HG03064 (cell line): Measurements from ENCODE around the gene PRSS22.

Source experiments
- ATAC-seq: cut with Tn5 transposase; IDR thresholded peaks from one replicate; pipeline ENCODE4 v1.9.1; 2021; ENCODE audit warnings: low read depth; ENCODE audit not compliant: unreplicated experiment

Gene PRSS22

DNA sequence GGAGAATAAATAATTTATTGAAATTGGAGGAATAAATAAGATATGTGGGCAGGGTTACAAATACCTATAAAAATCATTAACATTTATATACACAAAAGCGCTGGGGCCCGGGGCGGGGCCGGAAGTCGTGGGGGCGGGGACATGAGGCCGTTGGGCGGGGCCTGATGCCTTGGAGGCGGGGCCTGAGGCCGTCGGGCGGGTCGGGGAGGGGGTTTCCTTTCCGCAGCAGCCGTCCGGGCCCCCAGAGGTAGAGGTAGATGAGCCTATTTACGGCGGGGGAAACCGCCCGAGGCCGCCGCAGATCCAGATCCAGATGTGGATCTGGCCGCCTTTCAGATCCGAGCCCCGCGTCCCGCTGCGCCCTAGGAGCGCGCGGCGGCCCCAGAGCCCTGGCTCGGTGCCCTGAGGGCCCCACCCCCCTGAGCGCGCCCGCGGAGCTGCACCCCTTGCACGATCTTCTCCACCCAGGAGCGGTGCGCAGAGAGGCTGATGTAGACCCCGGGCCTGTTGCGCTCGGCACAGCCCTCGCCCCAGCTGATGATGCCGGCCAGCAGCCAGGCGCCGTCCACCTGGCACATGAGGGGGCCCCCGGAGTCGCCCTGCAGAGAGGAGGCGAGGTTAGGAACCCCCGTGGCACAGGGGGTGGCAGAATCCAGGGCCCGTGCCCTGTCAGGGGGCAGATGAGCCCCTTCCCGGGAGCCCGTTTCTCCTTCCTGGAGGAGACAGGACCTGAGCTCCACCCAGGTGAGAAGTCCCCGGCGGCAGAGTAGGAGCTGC, 5.1 kb downstream of the PRSS22 start:
- no peak for ATAC-seq

DNA sequence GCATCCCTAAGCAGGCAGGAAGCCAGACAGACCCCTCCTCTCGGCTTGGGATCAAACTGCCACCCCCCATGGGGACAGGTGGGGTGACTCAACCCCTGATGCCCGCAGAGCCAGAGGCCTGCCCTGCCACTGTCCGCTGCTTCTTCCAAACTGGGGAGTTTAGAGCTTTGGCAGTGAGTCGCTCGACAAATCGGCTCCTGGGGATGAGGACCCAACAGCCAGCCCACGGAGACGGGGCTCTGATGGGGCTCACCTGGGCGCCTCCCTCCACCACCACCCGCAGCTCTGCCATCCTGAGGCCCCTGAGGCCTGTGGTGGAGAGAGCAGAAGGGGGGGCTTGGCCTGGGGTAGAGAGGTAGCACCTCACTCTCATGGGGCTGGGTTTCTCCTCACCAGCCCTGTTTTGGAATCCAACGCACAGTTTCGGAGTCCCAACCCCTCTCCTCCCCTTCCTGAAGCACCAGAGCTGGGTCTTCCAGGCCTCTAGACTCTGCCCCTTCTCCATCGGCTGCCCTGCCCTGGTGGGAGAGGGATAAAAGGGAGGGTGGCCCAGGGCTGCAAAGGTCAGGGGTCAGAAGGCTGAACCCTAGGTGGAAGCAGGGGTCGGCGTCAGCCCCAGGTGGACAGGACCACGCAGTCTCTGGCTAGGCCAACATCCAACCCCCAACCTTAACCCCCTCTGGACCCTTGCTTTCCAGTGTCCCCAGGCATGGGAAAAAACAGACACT, 5.8 kb downstream of the PRSS22 start:
- no peak for ATAC-seq

DNA sequence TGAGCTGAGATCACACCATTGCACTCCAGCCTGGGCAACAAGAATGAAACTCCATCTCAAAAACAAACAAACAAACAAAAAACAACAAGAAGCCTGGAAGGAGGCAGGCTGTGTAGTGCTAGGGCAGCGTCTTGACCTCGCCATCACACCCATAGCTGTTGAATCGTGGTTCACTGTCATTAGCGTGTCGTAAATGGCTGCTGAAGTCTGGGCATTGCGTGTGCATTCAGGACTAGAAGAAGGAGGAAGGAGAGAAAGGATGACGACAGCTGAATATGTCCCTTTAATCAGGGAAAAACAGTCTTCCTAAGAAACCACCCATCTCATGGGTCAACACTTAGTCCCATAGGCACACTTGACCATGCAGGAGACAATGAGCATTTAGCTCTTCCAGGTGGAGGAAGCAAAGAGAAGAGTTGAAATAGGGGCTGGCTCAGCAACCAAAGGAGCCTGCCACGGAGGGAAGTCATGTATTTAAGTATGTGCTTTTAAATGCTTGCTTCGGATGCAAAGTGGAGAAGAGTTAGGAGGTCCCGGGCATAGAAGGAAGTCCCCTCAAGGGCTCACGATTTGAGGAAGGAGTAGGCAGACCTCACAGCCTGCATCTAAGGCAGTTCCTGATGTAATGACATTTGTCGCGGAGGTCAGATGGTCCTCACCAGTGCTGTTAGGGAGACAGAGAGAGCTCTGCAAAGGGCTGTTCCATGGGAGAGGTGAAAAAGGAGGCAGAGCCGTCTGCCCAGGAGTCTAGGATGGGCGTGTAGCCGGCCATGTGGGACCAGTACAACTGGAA, 8.8 kb downstream of the PRSS22 start:
- no peak for ATAC-seq

GRCh38 chr16:2846511-2847310, 11.3 kb downstream of the PRSS22 start:
- no peak for ATAC-seq

DNA sequence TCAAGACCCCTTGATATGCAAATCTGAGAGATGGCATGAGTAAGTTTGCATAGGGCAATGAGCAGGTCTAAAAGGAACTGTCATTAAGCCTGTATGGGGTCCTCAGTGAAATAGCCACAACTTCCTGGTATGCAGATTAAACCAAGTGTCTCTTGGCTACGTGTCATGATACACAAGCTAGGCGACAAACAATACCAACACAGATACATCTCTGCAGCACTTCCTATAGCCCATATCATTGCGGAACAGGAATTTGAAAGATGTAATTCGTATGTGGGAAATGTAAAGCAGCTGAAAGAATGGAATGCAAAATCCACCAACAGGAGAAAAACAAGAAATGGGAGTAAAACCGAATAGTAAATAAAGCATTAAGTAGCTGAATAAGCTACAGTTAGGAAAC, 12.9 kb downstream of the PRSS22 start:
- ATAC-seq = no peak

DNA sequence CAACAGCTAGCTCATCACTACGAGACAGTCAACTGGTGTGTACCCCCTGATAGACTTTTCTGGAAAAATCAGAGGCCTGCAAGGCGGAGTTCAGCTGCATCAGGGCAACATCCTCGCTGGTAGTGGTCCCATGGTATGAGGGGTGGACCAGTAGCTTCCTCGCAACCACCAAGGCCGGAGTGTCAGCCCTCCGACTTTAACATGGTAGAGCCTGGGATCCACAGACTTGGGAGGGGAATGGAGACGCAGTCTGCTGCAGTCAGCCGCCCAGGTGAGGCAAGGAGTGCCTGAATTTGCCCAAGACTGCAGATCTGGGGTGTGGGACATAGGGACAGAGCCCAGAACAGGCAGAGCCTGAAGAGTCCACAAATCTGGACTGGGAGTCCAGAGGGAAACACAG, 14.4 kb downstream of the PRSS22 start:
- no peak for ATAC-seq

GRCh38 chr16:2842340-2843000, 15.5 kb downstream of the PRSS22 start:
- no peak for ATAC-seq

DNA sequence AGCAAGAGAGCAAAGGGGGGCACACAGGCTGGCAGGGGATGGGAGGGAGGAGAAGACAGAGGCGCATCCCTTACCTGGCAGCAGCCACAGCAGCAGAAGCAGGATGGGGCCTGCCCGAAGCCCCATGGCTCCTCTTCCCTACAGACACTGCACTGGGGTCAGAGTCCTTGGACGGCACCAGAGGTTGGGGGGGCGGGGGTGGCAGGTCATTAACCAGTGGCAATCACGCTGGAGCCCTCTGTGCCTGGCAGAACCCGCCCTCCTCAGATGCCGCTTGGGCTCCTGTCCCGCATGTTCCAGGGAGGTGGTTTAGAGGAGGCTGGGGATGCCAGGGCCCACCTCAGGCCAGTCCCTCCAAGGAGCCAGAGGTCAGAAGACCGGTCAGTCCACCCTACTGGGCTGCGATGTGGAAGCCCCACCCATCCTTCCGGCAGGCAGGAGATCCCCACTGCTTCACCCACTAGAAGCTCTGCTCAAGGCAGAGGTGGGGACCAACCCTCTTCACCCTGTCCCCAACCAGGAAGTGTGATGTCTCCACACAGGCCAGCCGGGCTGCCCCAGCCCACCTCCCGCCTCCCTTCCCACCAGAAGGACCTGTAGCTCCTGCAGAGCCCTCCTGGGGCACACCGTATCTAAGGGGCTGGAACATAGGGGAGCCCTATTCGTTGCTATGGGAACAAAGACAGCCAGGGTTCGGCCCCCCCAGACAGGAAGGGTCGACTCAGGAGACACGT, 16.2 kb downstream of the PRSS22 start:
- ATAC-seq = no peak

DNA sequence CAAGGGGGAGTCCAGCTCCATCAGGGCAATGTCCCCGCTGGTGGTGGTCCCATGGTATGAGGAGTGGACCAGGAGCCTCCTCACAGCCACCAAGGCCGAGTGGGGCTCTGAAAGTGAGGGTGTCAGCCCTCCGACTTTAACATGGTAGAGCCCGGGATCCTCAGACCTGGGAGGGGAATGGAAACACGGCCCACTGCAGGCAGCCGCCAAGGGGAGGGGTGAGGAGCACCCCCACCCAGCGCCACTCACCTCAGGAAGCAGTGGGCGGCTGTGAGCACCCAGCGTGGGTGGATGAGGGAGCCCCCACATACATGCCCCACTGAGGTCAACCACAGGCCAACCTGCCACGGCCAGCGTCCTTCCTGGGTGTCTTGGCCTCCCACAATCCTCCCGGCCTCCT, 17.1 kb downstream of the PRSS22 start:
- ATAC-seq = no peak

DNA sequence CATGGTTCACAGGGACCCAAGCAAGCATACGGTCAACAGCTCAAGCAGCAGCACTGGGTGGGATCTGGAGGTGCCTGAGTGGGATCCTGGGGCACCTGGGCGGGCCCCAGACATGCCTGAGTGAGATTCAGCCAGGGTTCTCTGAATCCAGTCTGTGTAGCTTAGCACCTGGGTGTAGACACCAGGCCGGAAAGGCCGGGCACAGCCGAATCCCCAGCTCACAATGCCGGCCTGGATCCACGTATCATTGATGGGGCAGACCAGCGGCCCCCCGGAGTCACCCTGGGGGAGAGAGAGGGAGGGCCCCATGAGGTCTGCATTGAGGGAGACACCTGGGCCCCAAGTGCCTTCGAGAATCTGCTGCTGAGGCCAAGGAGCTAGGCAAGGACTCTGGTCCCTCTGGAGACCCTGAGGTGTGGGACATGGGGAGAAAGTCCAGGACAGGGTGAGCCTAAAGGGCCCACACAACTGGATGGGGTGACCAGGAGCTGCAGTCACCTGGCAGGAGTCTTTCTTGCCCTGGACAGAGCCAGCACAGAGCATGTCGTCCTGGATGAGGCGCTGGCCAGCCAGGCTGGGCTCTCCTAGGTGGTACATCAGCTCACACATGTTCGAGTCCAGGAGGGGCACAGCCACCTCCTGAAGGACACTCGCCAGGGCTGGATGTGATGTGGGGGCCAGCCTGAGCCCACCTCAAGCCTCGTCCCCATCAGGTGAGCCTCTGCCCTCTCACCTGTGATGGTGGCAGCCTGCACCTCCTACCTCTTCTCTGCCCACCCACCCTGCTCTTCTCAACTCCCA, 18.1 kb downstream of the PRSS22 start:
- ATAC-seq = no peak

DNA sequence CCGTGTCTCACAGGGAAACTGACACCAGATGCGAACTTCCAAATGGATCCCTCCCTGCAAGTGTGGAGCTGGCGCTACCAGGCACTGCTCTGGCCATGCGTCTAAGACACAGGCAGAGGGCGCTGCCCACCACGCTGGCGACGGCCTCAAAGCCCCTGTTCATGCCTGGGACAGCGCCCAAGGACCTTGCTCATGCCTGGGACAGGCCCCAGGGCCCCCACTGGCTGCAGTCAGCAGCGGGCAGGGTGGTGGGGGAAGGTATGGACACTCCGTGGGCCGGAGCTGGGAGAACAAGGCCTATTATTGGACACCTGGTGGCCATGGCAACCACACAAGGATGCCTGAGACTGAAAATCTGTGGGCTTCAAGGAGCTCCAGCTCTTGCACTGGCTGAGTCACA, 19.0 kb downstream of the PRSS22 start:
- ATAC-seq = no peak

DNA sequence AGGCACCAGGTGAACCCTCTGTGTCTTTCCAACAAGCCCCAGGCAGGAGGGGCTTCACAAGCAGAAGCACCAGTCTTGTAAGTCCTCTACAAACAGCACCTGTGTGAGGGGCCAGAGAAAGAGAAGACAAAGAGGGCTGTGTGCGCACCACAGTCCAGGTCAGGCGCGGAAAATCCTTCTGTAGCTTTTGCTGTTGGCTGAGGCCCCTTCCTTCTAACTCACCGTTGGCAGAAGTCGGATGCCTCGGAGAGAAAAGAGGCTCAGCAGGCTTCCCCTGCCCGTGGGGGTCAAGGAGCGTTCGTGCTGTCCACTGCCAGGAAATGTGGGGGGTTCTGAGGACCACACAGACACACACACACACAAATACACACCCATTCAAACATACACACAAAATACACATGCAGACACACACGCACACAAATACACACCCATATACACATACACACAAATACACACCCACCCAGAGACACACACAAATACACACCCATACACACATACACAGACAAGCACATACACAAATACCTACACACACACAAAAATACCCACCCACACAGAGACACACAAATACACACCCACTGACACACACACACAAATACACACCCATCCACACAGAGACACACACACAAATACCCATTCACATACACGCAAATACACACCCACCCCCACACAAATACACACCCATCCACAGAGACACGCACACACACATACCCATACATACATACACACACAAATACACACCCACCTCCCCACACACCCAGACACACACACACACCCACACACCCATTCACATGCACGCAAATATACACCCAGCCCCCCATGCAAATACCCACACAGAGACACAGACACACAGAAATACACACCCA, 21.1 kb downstream of the PRSS22 start:
- ATAC-seq = no peak

GRCh38 chr16:2835638-2836493, 22.1 kb downstream of the PRSS22 start:
- no peak for ATAC-seq

- no peak for ATAC-seq
Observed at GRCh38 chr16:2834968-2835367, 23.0 kb downstream of the PRSS22 start.

- ATAC-seq = no peak
Observed at GRCh38 chr16:2833776-2834175, 24.2 kb downstream of the PRSS22 start.

- ATAC-seq = no peak
Observed at GRCh38 chr16:2831203-2831602, 26.8 kb downstream of the PRSS22 start.

GRCh38 chr16:2830355-2830695, 27.6 kb downstream of the PRSS22 start:
- no peak for ATAC-seq
